IPS-15b (cell line): ENCODE results near the gene MYL11.
A peak's percentile ranks its signal among the peaks of the same experiment; 100 is the strongest.

Experiments
- H3K27me3 ChIP-seq: one replicate; pipeline ENCODE4 v1.6.1; 2013; ENCODE audit warnings: low read length; ENCODE audit not compliant: control insufficient read depth, insufficient read depth
- H3K36me3 ChIP-seq: one replicate; pipeline ENCODE4 v1.6.1; 2013; ENCODE audit warnings: low read length; ENCODE audit not compliant: control insufficient read depth, insufficient read depth
- H3K4me1 ChIP-seq: one replicate; pipeline ENCODE4 v1.6.1; 2013; ENCODE audit warnings: mild to moderate bottlenecking, low read length; ENCODE audit not compliant: control insufficient read depth, insufficient read depth
- H3K4me3 ChIP-seq: one replicate; pipeline ENCODE4 v1.5.1; 2013; ENCODE audit warnings: low read depth, low read length
- H3K9ac ChIP-seq: one replicate; pipeline ENCODE4 v1.6.1; 2013; ENCODE audit warnings: low read depth, mild to moderate bottlenecking, low read length
- H3K9me3 ChIP-seq: one replicate; pipeline ENCODE4 v1.6.1; 2013; ENCODE audit warnings: mild to moderate bottlenecking, low read length; ENCODE audit not compliant: control insufficient read depth, insufficient read depth

The MYL11 gene

DNA sequence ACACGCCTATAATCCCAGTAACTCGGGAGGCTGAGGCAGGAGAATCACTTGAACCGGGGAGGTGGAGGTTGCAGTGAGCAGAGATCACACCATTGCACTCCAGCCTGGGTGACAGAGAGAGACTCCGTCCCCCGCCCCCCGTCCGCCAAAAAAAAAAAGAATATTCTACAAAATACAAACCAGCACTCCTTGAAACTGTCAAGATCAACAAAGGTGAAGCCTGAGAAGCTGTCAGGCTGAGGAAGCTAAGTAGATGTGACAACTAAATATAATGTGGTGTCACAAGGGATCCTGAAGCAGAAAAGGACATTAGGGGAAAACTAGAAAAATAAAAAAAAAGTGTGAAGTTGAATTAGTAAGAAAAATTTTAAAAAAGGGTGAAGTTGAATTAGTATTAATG lies 25.7 kb upstream of the MYL11 start:
- Histone ChIP-seq H3K4me1 (no peaks in the 10 kb centered on the region), H3K27me3 (no peaks in the 10 kb centered on the region)

DNA sequence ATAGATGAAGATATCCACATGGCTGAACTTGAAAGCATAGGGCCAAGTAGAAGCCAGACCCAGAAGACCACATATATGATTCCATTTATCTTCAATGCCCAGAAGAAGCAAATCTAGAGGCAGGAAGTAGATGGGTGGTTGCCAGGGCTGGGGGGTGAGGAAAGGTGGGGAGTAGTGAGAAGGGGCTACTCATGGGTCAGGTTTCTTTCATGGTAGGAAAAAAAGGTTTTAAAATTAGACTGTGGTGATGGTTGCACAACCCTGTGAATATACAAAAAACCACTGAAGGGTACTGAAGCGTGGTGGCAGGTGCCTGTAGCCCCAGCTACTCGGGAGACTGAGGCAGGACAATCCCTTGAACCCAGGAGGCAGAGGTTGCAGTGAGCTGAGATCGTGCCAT lies 24.9 kb upstream of the MYL11 start:
- Histone ChIP-seq H3K4me1 (no peaks in the 10 kb centered on the region), H3K9ac (no peak overlapping the region), H3K9me3 (no peaks in the 10 kb centered on the region), H3K4me3 (no peak overlapping the region), H3K27me3 (no peaks in the 10 kb centered on the region), H3K36me3 (peaks cover 29% of the 10 kb centered on the region)

More for the DNA sequence above, 25.7 kb upstream of the MYL11 start:
- Histone ChIP-seq H3K9ac (no peak overlapping the region), H3K9me3 (no peaks in the 10 kb centered on the region), H3K4me3 (no peak overlapping the region), H3K36me3 (peaks cover 29% of the 10 kb centered on the region)

DNA sequence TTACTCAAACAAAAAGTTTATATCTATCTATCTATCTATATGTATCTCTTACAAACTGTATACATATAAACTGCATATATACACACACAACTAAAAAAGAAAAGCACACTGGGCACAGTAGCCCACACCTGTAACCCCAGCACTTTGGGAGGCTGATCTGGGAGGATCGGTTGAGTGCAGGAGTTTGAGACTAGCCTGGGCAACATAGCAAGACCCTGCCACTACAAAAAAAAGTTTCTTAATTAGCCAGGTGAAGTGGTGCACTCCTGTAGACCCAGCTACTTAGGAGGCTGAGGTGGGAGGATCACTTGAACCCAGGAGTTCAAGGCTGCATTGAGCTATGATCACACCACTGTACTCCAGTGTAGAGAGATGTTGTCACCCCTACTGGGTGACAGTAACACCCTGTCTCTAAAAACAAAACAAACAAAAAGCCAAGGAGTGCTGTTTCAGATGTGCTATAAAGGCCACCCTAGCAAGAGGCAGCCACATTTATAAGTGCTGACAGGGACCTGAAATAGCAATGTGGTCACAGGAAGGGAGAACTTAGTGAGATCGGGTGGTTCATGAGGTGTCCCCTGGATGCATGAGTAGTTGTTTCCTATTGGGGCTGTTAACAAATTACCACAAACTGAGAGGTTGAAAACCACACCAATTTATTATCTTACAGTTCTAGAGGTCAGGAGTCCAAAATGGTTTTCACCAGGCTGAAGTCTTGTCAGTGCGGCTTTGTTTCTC lies 24.3 kb upstream of the MYL11 start:
- Histone ChIP-seq H3K9ac (no peak overlapping the region), H3K27me3 (no peaks in the 10 kb centered on the region), H3K9me3 (no peaks in the 10 kb centered on the region), H3K4me1 (no peaks in the 10 kb centered on the region), H3K4me3 (no peak overlapping the region), H3K36me3 (peaks cover 29% of the 10 kb centered on the region)

GRCh38 chr16:30351001-30351441 lies 23.6 kb upstream of the MYL11 start:
- Histone ChIP-seq H3K36me3 (peaks cover 29% of the 10 kb centered on the region), H3K9ac (no peak overlapping the region), H3K4me3 (no peak overlapping the region), H3K27me3 (no peaks in the 10 kb centered on the region), H3K4me1 (peaks cover under 1% of the 10 kb centered on the region), H3K9me3 (no peaks in the 10 kb centered on the region)

GRCh38 chr16:30351586-30352419 lies 22.8 kb upstream of the MYL11 start:
- Histone ChIP-seq H3K9me3 (no peaks in the 10 kb centered on the region), H3K4me1 (peaks cover 3% of the 10 kb centered on the region), H3K36me3 (peaks cover 29% of the 10 kb centered on the region), H3K9ac (no peak overlapping the region), H3K27me3 (no peaks in the 10 kb centered on the region), H3K4me3 (no peak overlapping the region)

DNA sequence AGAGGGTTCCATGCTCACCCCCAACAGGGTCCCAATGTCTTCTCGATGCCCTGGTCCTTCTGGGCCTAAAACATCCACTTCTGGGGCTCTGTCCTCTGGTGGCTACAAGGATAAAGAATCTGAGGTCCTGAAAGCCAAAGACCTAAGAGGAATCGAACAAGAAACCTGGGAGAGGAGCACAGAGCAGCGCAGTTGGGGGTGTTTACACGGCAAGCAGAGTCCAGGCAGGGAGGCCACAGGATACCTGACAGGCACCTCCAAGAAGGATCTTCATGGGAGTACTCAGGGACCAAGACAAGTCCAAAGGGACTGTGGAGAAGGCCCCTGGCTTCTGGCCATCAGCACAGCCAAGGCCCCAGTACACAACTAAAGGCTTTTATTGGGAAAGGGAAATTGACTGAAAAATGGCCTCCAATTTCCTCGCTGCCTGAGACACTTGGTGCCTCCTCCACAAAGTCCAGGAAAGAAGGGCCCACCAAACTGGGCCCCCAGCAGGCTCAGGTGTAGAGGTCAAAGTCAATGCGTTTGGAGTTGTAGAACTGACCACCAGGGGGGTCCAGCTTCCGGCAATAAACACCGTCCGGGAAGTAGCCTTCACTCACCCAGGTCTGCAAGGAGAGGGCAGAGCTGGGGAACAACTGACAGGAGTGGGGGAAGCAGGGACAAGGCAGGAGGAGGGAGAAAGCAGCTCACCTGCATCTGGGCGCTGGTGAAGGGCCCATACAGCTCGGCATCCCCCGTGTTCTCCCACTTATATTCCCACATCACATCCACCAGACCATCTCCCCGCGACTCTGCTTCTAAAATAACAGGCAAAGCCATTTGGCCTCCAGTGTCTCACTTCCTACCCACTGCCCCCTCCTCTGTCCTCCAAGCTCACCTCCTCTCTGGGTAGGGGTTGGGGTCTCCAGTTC lies 21.9 kb upstream of the MYL11 start:
- no peak overlapping the region for H3K9ac ChIP-seq
- no peak overlapping the region for H3K4me3 ChIP-seq
- no peaks in the 10 kb centered on the region for H3K9me3 ChIP-seq
- peaks cover 3% of the 10 kb centered on the region for H3K4me1 ChIP-seq
- peaks cover 29% of the 10 kb centered on the region for H3K36me3 ChIP-seq
- H3K27me3 ChIP-seq, result no peaks in the 10 kb centered on the region

GRCh38 chr16:30353438-30354129 lies 21.0 kb upstream of the MYL11 start:
- H3K9ac ChIP-seq, result no peak overlapping the region
- H3K36me3 ChIP-seq, result peaks cover 36% of the 10 kb centered on the region
- H3K4me1 ChIP-seq, result peaks cover 3% of the 10 kb centered on the region

GRCh38 chr16:30354423-30355143 lies 20.0 kb upstream of the MYL11 start:
- peak overlapping the region; percentile 63 for H3K9ac ChIP-seq
- peaks cover 40% of the 10 kb centered on the region for H3K36me3 ChIP-seq
- H3K9me3 ChIP-seq, result no peaks in the 10 kb centered on the region
- H3K4me1 ChIP-seq, result peaks cover 3% of the 10 kb centered on the region
- no peaks in the 10 kb centered on the region for H3K27me3 ChIP-seq
- H3K4me3 ChIP-seq, result peak overlapping the region; percentile 79

More at GRCh38 chr16:30353438-30354129, 21.0 kb upstream of the MYL11 start:
- no peaks in the 10 kb centered on the region for H3K27me3 ChIP-seq
- H3K4me3 ChIP-seq, result no peak overlapping the region
- H3K9me3 ChIP-seq, result no peaks in the 10 kb centered on the region

GRCh38 chr16:30355144-30355953 lies 19.3 kb upstream of the MYL11 start, which contains the start of gene CD2BP2:
CD2BP2 (minus strand) TSS chr16:30355308; CDS start chr16:30354681, 627 bp downstream.
- Histone ChIP-seq H3K27me3 (no peaks in the 10 kb centered on the region), H3K4me3 (peak within 1 kb of the TSS; percentile 79), H3K4me1 (peaks cover 6% of the 10 kb centered on the region), H3K9ac (peak within 1 kb of the TSS; percentile 97), H3K9me3 (no peaks in the 10 kb centered on the region), H3K36me3 (peaks cover 40% of the 10 kb centered on the region)

DNA sequence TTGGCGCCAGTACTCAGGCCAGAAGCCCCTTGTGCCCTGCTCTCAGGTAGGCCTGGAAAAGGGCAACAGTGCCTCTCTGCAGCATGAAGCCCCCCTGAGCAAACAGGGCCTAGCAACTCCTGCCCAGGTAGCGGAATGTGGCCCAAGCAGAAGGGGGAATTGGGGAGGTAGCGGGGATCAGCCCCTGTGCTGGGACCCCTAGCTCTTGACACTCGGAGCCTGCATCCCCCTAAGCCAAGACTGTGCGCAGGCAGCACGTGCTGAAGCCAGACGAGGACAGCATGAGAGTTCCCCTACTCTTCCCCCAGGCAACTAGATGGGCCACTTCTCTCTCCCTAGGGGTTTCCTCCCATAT lies 18.7 kb upstream of the MYL11 start:
- no peaks in the 10 kb centered on the region for H3K27me3 ChIP-seq
- peak overlapping the region; percentile 79 for H3K4me3 ChIP-seq
- peaks cover 6% of the 10 kb centered on the region for H3K4me1 ChIP-seq
- peaks cover 35% of the 10 kb centered on the region for H3K36me3 ChIP-seq
- no peaks in the 10 kb centered on the region for H3K9me3 ChIP-seq
- H3K9ac ChIP-seq, result peak overlapping the region; percentile 97
